ENCODE results near the gene RNASEH1. TPM values are rescaled to one million over a fixed set of nuclear protein-coding genes. Genes with fewer than 3 reads are reported as not detected.
"Not testable (repeated sequence)": the region's sequence is repeated elsewhere in the genome, so short reads cannot be mapped to it uniquely, and the experiment has no call there.

Gene RNASEH1
- total RNA-seq, 2 experiments from 2014 or later, result 24.7 to 24.9 TPM

GRCh38 chr2:3518496-3519254, 39.5 kb downstream of the RNASEH1 start:
- no peaks in the 10 kb centered on the region for H3K27me3 Mint-ChIP-seq
- DNase-seq (peak; percentile 99), ATAC-seq (ENCODE audit: low read depth) (peak; percentile 91)
- H3K36me3 Mint-ChIP-seq, result peaks cover 25% of the 10 kb centered on the region
- H3K4me3 Mint-ChIP-seq, result peak overlapping the region; percentile 92
- H3K4me1 Mint-ChIP-seq, result peaks cover 22% of the 10 kb centered on the region
- H3K9me3 Mint-ChIP-seq, result peaks cover 3% of the 10 kb centered on the region
- H3K27ac Mint-ChIP-seq, result peak overlapping the region; percentile 90
- POLR2A ChIA-PET, result interaction anchor here (0.5 to 3.1 kb wide), 12 partner anchors 8 to 140 kb away, joined by 3 to 31 read pairs (median 4); partner anchors contain the start of genes EIPR1, RNASEH1, RPS7 and TRAPPC12

- POLR2A ChIA-PET, result interaction anchor here (0.5 to 3.1 kb wide), 7 partner anchors 8 to 140 kb away, joined by 3 to 31 read pairs (median 6); partner anchors contain the start of genes EIPR1, RNASEH1, RPS7 and TRAPPC12
- Mint-ChIP-seq H3K27ac (peak overlapping the region; percentile 90), H3K9me3 (peaks cover 3% of the 10 kb centered on the region), H3K36me3 (peaks cover 32% of the 10 kb centered on the region), H3K27me3 (no peaks in the 10 kb centered on the region), H3K4me1 (peaks cover 24% of the 10 kb centered on the region), H3K4me3 (peak overlapping the region; percentile 92)
- no peak for ATAC-seq (ENCODE audit: low read depth)
- no peak for DNase-seq
Observed at GRCh38 chr2:3517948-3518495, 40.1 kb downstream of the RNASEH1 start.

GRCh38 chr2:3516831-3517230, 41.3 kb downstream of the RNASEH1 start:
- no peak overlapping the region for H3K27ac Mint-ChIP-seq
- ATAC-seq (ENCODE audit: low read depth) (no peak), DNase-seq (no peak)
- H3K36me3 Mint-ChIP-seq, result peaks cover 41% of the 10 kb centered on the region
- peaks cover 3% of the 10 kb centered on the region for H3K9me3 Mint-ChIP-seq
- no peak overlapping the region for H3K4me3 Mint-ChIP-seq
- no peaks in the 10 kb centered on the region for H3K27me3 Mint-ChIP-seq
- POLR2A ChIA-PET, result no interaction called here
- peaks cover 24% of the 10 kb centered on the region for H3K4me1 Mint-ChIP-seq

GRCh38 chr2:3515438-3515837, 42.7 kb downstream of the RNASEH1 start:
- H3K27me3 Mint-ChIP-seq; ATAC-seq (ENCODE audit: low read depth); H3K9me3 Mint-ChIP-seq; POLR2A ChIA-PET; H3K4me3 Mint-ChIP-seq; H3K27ac Mint-ChIP-seq; DNase-seq: not testable (repeated sequence)
- H3K4me1 Mint-ChIP-seq, result peaks cover 17% of the 10 kb centered on the region
- H3K36me3 Mint-ChIP-seq, result peaks cover 51% of the 10 kb centered on the region

- POLR2A ChIA-PET, result no interaction called here
- Mint-ChIP-seq H3K27ac (no peak overlapping the region), H3K36me3 (peaks cover 62% of the 10 kb centered on the region), H3K9me3 (peaks cover 11% of the 10 kb centered on the region), H3K4me1 (peaks cover 10% of the 10 kb centered on the region), H3K4me3 (no peak overlapping the region), H3K27me3 (no peaks in the 10 kb centered on the region)
- ATAC-seq (ENCODE audit: low read depth), result no peak
- DNase-seq, result no peak
Observed at GRCh38 chr2:3513026-3513810, 44.9 kb downstream of the RNASEH1 start.

- Mint-ChIP-seq H3K9me3 (peaks cover 11% of the 10 kb centered on the region), H3K27ac (no peak overlapping the region), H3K4me3 (no peak overlapping the region)
Observed at GRCh38 chr2:3512086-3512485, 46.0 kb downstream of the RNASEH1 start.

GRCh38 chr2:3505771-3506170, 52.4 kb downstream of the RNASEH1 start:
- H3K4me1 Mint-ChIP-seq, result no peaks in the 10 kb centered on the region
- peaks cover 4% of the 10 kb centered on the region for H3K9me3 Mint-ChIP-seq
- ATAC-seq (ENCODE audit: low read depth) (no peak), DNase-seq (no peak)
- no peak overlapping the region for H3K27ac Mint-ChIP-seq
- no peaks in the 10 kb centered on the region for H3K27me3 Mint-ChIP-seq
- peaks cover 38% of the 10 kb centered on the region for H3K36me3 Mint-ChIP-seq
- H3K4me3 Mint-ChIP-seq, result no peak overlapping the region
- POLR2A ChIA-PET, result interaction anchor here (0.8 kb wide), 1 partner anchor 13 kb away, joined by 4 read pairs; no protein-coding TSS in a partner anchor

More at GRCh38 chr2:3512086-3512485, 46.0 kb downstream of the RNASEH1 start:
- Mint-ChIP-seq H3K36me3 (peaks cover 63% of the 10 kb centered on the region), H3K27me3 (no peaks in the 10 kb centered on the region), H3K4me1 (peaks cover 6% of the 10 kb centered on the region)
- POLR2A ChIA-PET, result no interaction called here
- ATAC-seq (ENCODE audit: low read depth) (no peak), DNase-seq (no peak)

- Mint-ChIP-seq H3K9me3 (peaks cover 4% of the 10 kb centered on the region), H3K4me3 (no peak overlapping the region), H3K4me1 (no peaks in the 10 kb centered on the region), H3K27me3 (no peaks in the 10 kb centered on the region), H3K36me3 (peaks cover 34% of the 10 kb centered on the region), H3K27ac (no peak overlapping the region)
- DNase-seq (no peak), ATAC-seq (ENCODE audit: low read depth) (no peak)
- POLR2A ChIA-PET, result no interaction called here
Observed at GRCh38 chr2:3504741-3505140, 53.4 kb downstream of the RNASEH1 start.

- Mint-ChIP-seq H3K27me3 (no peaks in the 10 kb centered on the region), H3K27ac (no peak overlapping the region), H3K4me3 (no peak overlapping the region), H3K4me1 (no peaks in the 10 kb centered on the region), H3K36me3 (peaks cover 27% of the 10 kb centered on the region), H3K9me3 (peaks cover 2% of the 10 kb centered on the region)
- no peak for DNase-seq
- ATAC-seq (ENCODE audit: low read depth), result no peak
- POLR2A ChIA-PET, result no interaction called here
Observed at GRCh38 chr2:3503483-3503882, 54.6 kb downstream of the RNASEH1 start.

GRCh38 chr2:3503046-3503445, 55.1 kb downstream of the RNASEH1 start:
- no peak for ATAC-seq (ENCODE audit: low read depth)
- H3K27ac Mint-ChIP-seq, result no peak overlapping the region
- H3K9me3 Mint-ChIP-seq, result no peaks in the 10 kb centered on the region
- H3K27me3 Mint-ChIP-seq, result no peaks in the 10 kb centered on the region
- no peaks in the 10 kb centered on the region for H3K4me1 Mint-ChIP-seq
- H3K36me3 Mint-ChIP-seq, result peaks cover 25% of the 10 kb centered on the region
- no peak for DNase-seq
- POLR2A ChIA-PET, result no interaction called here
- H3K4me3 Mint-ChIP-seq, result no peak overlapping the region

- Mint-ChIP-seq H3K27me3 (no peaks in the 10 kb centered on the region), H3K9me3 (no peaks in the 10 kb centered on the region), H3K4me3 (no peak overlapping the region), H3K36me3 (peaks cover 13% of the 10 kb centered on the region), H3K27ac (no peak overlapping the region), H3K4me1 (no peaks in the 10 kb centered on the region)
- ATAC-seq (ENCODE audit: low read depth) (no peak), DNase-seq (no peak)
- POLR2A ChIA-PET, result no interaction called here
Observed at GRCh38 chr2:3500326-3500899, 57.7 kb downstream of the RNASEH1 start.

- Mint-ChIP-seq H3K27ac (no peak overlapping the region), H3K4me1 (no peaks in the 10 kb centered on the region), H3K27me3 (no peaks in the 10 kb centered on the region), H3K36me3 (peaks cover 10% of the 10 kb centered on the region), H3K4me3 (no peak overlapping the region), H3K9me3 (no peaks in the 10 kb centered on the region)
- DNase-seq (no peak), ATAC-seq (ENCODE audit: low read depth) (no peak)
- POLR2A ChIA-PET, result no interaction called here
Observed at GRCh38 chr2:3498783-3499394, 59.2 kb downstream of the RNASEH1 start.

GRCh38 chr2:3496708-3497080, 61.4 kb downstream of the RNASEH1 start:
- DNase-seq; H3K4me1 Mint-ChIP-seq; H3K27me3 Mint-ChIP-seq; H3K36me3 Mint-ChIP-seq; H3K9me3 Mint-ChIP-seq; H3K27ac Mint-ChIP-seq; ATAC-seq (ENCODE audit: low read depth); H3K4me3 Mint-ChIP-seq; POLR2A ChIA-PET: not testable (repeated sequence)

All from activated naive CD8-positive, alpha-beta T cell treated with anti-CD3 and anti-CD28 coated beads, Interleukin-2, amount 10 ng/mL, durations not matched to agents 7 days and 5 days (primary cell).